NCI-H446 treated with DMSO at 0.1 percent for 48 hours (cell line): Measurements from ENCODE around the gene FHOD1.

ENCODE experiments used
- DNase-seq: peaks from one replicate; lab custom pipeline; 2025; lab: John Stamatoyannopoulos, UW

The FHOD1 gene

GRCh38 chr16:67277294-67277998, 30.2 kb upstream of the FHOD1 start:
- DNase-seq: peak; percentile 57

GRCh38 chr16:67275321-67275720, 28.0 kb upstream of the FHOD1 start:
- DNase-seq: no peak

DNA sequence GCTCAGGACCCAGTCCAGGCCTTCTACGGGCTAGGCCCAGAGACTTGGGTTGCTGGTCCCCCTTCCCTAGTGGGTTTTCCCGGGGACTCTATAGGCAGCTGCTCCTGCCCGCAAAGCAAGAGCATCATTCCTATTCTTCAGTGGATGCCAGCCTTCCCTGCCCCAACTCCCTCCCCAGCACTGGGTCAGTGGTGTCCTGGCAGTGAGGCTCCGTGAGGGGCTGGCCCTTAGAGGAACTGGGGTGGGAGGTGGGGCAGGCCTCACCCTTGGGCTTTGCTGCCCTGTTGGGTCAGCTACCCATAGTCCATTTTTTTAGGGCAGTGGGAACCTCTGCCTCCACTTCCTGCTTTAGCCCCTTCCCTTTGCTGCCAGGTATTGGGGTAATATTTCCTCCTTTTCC, 24.2 kb upstream of the FHOD1 start:
- no peak for DNase-seq

DNA sequence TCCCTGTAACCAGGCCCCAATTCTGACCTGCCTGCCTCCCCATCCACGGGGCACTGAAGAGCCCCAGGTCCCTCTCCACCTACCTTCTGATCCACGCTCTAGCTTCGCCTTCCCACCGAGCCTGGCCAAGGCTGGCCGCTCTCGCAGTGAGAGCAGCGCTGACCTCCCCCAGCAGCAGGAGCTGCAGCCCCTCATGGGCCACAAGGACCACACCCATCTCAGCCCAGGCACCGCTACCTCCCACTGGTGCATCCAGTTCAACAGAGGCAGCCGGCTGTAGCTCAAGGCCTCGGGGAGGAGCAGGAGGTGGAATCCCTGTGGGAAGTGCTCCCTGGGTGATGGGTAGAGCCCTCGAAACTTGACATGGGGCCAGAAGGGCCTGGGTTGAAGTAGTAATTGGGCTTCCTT, 23.7 kb upstream of the FHOD1 start:
- DNase-seq: no peak

DNA sequence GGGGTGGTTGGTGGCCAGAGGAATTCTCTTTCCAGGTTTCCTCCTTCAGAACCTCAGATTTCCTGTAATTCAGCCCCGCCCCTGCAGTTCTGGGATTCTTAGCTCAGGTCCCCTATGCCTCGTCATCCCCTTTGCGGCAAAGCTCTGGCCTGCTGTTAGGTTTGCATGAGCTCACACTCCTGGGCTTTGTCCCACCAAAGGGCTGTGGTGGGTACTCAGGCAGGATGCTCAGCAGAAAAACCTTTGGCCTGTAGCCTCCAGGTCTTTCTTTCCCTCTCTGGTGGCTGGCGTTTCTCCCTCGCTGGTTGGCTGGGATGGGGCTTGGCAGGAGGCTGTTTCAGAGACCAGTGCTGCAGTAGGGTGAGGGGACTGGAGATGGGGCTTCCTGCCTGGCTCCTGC, 22.5 kb upstream of the FHOD1 start:
- DNase-seq: no peak

GRCh38 chr16:67268136-67268579, 20.9 kb upstream of the FHOD1 start:
- DNase-seq: no peak

DNA sequence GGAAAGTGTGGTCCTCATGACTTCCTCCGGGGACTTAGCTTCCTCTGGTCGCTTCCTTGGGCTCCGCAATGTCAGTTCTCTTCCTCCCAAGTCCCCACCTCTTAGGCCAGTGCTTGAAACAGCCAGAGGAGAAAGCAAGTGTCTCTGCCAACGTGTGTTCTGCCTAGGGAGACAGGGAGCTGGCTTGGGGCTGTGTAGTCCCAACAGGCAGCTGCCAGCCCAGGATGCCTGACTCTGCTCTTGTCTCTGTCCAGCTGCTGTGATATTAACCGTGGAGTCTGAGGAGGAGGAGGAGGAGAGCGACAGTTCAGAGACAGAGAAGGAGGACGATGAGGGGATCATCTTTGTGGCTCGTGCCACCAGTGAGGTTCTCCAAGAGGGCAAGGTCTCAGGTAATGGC, 18.6 kb upstream of the FHOD1 start:
- DNase-seq: no peak

DNA sequence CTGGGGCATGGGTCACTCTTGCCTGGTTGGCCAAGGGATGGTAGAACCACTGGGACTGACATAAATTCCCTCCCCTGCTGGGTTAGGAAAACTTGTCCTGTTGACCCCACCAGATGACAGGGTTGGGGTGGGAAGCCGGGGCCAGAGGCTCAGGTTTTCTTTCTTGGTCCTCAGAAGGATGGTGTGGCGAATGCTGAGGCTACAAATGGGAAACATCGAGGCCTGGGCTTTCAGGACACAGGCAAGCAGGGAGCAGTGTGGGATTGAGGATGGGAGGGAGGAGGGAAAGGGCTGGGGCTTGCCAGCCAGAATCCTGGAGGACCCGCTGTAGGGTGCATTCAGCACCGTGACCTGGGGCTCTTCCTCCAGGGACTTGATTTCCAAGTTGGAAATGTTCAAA, 17.6 kb upstream of the FHOD1 start:
- no peak for DNase-seq

GRCh38 chr16:67264277-67264676, 17.0 kb upstream of the FHOD1 start:
- DNase-seq: no peak

- no peak for DNase-seq
These were observed 15.9 kb upstream of the FHOD1 start for GRCh38 chr16:67263201-67263600.

DNA sequence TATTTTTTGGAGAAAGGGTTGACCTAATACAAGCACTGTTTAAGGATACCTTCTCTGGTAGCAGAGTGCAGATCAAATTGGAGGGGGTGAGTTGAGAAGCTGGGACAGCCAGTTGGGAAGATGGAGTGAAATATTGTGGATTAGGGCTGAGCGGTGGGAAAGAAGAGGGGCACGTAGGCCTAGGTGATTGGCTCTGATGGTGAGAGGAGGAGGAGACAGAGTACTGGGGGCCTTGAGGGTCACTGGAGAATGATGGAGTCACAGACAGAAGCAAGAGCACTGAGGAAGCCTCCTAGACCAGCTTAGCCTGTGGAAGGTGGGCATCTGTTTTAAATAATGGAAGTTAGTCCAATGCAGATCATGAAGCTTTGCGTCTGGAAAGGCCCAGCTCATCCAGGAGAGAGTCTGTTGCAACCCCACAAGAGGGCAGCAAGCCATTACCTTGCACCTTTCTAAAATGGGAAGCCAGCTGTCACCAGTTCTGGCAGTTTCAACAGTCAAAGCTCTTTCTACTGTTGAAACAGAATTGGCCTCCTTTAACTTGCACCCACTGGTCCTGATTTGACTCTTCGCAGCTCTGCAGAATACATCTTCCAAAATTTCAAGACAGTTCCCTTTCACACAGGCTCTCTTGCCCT, 13.3 kb upstream of the FHOD1 start:
- DNase-seq: no peak

DNA sequence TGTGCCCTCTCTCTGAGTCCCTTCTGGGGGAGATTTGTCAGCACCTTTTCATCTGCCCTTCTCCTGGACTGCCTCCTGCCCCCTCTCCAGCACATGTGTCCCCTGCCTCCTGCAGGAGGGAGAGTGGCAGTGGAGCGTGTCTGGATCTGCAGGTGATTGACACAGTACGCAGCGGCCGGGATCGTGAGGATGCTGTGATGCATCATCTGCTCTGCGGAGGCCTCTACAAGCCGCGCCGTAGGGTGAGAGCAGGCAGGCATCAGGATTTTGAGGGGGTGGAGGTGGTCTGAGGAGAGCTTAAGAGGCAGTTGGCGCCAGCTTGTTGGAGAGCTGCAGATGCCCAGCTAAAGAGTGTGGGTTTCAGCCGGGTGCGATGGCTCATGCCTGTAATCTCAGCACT, 12.4 kb upstream of the FHOD1 start:
- DNase-seq: no peak

GRCh38 chr16:67258161-67258835, 11.0 kb upstream of the FHOD1 start:
- DNase-seq: no peak

DNA sequence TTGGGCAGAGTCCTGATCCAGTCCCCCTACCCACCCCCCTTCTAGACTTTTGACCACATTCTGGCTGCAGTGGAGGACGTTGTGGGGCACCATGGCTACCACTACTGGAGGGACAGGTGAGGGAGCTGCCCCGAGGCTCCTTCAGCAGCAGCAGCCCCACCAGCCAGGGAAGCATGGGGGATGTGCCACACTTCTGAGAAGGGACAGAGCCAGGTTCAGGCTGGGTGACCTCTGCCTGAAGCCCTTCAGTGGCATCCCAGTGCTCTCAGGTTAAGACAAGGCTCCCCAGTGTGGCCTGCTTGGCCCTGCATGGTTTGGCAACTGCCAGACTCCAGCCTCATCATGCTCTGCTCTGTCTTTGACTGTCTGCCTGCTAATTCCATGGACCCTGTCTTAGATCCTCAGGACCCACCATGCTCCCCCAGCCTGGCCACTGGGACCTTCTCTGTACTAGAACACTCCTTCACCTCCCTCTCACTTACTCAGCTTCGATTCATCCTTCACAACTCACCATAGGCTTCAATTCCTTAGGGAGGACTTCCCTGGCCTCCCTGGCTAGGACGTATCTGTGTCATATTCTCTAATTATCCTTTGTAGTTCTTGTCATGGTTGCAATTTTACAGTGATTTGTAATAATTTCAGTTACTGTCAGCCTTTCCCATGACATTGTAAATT, 10.3 kb upstream of the FHOD1 start:
- DNase-seq: no peak

GRCh38 chr16:67256701-67257230, 9.5 kb upstream of the FHOD1 start:
- DNase-seq: no peak

GRCh38 chr16:67255553-67256221, 8.4 kb upstream of the FHOD1 start:
- no peak for DNase-seq

- DNase-seq: no peak
These were observed 7.7 kb upstream of the FHOD1 start for GRCh38 chr16:67254801-67255552.

DNA sequence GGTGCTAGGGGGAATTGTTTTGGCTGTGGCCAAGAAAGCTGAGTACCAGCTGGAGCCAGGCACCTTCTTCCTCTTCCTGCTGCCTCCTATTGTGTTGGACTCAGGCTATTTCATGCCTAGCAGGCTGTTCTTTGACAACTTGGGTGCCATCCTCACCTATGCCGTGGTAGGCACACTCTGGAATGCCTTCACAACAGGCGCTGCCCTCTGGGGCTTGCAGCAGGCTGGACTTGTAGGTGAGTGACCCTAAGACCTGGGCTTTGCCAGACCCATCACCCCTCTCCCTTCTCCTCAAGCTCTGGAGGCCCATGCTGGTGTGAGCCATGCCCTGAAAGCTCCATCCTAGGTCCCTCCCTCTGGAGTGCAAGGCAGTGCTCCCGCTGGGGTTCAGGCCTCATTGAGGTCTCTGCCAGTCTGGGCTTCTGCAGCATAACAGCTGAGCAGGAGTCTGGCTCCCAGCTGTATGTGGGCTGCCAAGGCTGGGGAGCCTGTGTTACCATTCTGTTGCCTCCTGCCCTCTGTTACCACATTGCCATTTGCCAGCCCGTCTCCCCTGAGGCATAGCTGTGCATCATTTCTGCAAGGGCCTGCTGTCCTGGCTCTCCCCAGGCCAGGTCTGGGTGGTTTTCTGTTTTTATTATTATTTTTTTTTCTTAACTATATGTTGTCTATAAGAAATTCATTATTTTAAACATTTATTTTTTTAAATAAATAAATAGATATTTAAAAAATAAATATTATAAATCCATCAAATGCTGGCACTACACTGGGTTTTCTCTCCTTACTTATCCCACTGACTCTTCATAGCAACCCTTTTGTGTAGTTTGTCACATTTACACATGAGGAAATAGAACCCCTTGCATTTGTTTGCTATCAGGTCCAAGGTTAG, 5.6 kb upstream of the FHOD1 start:
- peak; percentile 61 for DNase-seq

DNA sequence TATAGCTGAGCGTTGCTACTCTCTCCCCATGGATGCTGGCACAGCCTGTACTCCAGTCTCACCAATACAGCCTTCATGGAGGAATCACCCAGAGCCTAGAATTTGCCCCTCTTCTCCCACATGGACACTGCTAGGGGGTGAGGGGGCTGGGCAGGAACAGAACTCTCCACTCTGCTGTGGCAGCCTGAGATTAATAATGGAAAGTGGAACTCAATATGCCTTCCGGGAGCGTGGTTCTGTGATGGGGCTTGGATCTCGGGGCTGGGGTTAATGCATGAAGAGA, 2.7 kb upstream of the FHOD1 start:
- DNase-seq: no peak
